Hematopoietic multipotent progenitor cell treated with erythropoietin and hydrocortisone succinate and interleukin-3 and kit ligand, for 15 days (in vitro differentiated cells): ENCODE measurements around the gene ATP9A.
"Not testable (repeated sequence)": the region's sequence is repeated elsewhere in the genome, so short reads cannot be mapped to it uniquely, and the experiment has no call there.

Source experiments
- DNase-seq: peaks from one replicate; pipeline ENCODE4 v3.0.0-alpha.2; 2015; ENCODE audit warnings: low spot score

The ATP9A gene

GRCh38 chr20:51570739-51571459 lies 197.3 kb downstream of the ATP9A start:
- DNase-seq, result no peak

- DNase-seq, result no peak
Measured at GRCh38 chr20:51569815-51570738, 198.1 kb downstream of the ATP9A start.

- not testable (repeated sequence) for DNase-seq
Measured at GRCh38 chr20:51568533-51568932, 199.7 kb downstream of the ATP9A start.

GRCh38 chr20:51567622-51568021 lies 200.6 kb downstream of the ATP9A start:
- no peak for DNase-seq

- DNase-seq, result no peak
Measured at GRCh38 chr20:51566594-51566993, 201.6 kb downstream of the ATP9A start.

DNA sequence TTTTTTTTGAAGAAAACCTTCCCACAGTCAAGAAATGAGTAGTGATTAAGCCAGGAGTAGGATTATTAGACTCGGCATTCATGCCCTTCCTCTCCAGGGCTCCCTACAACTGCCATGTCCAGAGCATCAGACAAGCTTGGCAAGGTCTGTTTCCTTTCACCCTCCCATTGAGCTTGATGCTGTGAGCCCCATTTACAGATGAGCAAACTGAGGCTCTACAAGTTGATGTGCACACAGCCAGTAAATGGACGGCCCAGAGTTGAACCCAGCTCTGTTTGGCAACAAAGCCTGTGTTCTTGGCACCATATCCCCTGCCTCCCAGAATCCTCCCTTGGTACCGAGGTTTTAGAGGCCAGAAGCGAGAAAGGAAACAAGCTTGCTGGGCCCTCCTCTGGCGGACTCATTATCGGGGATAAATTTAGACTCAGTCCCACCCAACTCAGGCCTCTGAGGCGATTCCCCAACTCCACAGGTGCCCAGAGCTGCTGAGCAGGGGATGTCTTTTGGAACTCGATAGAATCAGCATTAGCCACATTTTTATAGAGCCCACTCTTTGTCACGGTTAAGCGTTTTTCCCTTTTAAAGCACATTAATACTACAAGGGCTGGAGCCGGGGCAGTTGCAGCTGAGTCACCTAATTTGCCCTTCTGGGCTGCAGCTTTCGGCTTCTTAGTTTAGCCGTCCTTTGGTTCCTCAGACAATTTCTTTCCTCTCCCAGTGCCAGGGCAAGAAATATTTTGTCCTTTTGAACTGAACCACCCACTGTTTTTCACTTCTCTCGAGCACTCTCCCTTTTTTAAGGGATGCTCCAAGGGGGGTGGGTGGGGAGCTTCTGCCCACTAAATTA lies 202.7 kb downstream of the ATP9A start:
- no peak for DNase-seq

- DNase-seq, result peak; percentile 51
Measured at GRCh38 chr20:51563486-51564332, 204.5 kb downstream of the ATP9A start.

GRCh38 chr20:51563174-51563485 lies 205.1 kb downstream of the ATP9A start:
- DNase-seq, result no peak

- DNase-seq, result no peak
Measured at GRCh38 chr20:51562332-51563173, 205.6 kb downstream of the ATP9A start.

- DNase-seq, result no peak
Measured at GRCh38 chr20:51562027-51562331, 206.2 kb downstream of the ATP9A start.

DNA sequence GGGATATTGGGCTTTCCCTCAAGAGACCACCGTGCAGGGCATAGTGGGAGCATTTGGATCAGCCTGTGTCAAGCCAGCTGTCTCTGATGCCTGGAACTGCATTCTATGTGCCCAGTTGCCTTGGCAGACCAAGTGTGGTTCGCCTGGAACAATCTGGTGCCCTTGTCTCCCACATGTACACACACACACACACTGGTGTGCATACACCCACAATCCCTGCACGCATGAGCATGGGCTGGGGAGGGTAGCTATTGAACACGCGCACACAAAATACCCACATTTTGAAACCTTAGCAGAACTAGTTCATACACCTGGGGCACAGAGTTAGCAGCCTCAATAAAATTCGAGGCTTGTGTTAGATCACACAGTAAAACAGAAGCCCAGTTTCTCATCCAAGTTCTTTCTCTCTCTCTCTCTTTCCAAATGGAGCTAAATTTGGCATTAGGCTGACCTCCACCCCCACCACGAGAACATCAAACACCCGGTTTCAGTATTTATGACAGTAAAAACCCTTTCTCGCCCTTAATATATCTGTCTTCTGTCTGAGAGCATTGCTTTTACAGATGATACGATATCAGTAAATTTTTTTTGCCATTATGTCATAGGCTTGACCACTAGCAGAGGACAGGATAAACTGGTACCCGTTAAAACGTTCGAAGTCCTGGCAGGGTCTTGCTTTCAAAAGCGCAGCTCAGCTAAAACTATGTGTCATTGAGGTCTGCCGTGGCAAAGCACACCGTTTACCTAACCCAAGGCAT lies 207.5 kb downstream of the ATP9A start:
- no peak for DNase-seq

GRCh38 chr20:51560042-51560441 lies 208.1 kb downstream of the ATP9A start:
- DNase-seq, result no peak

GRCh38 chr20:51554538-51555165 lies 213.5 kb downstream of the ATP9A start:
- no peak for DNase-seq

- DNase-seq, result no peak
Measured at GRCh38 chr20:51553897-51554486, 214.2 kb downstream of the ATP9A start.

DNA sequence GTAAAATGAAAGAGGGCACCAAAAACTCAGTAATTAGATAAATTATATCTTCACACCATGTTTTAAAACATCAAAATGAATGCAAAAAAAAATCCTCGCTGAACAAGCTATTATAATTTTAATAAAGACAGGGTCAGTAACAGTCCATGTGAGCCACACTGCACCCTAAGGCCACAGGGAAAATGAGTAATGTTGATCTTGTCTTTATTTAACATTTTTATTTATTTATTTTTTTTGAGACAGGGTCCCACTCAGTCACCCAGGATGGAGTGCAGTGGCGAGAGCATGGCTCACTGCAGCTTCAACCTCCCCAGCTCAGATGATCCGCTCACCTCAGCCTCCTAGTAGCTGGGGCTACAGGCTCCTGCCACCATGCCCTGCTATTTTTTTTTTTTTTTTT lies 217.0 kb downstream of the ATP9A start:
- DNase-seq, result no peak

- no peak for DNase-seq
Measured at GRCh38 chr20:51549474-51549873, 218.7 kb downstream of the ATP9A start.

DNA sequence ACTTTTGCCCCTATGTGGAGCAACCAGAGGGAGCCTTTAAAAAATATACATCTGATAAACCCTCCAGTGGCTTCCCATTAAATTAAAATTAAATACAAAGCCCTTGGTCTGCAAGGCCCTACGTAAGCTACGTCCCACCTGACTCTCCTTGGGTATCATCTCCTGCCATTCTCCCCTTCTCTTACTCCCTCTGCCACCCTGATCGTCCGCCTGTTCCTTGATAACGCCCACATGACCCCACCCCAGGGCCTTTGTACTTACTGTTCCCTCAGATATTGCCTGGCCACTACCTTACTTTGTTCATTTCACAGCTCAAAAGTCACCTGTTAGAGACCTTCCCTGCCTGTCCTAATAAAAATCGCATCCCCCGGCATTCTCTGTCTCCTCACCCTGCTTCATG lies 220.2 kb downstream of the ATP9A start:
- DNase-seq, result no peak
